ENCODE data around the gene RUNX3. TPM values are rescaled to one million over a fixed set of nuclear protein-coding genes. Genes with fewer than 3 reads are reported as not detected.
A peak's percentile ranks its signal among the peaks of the same experiment; 100 is the strongest.

Gene RUNX3
- total and polyA plus RNA-seq, 4 experiments from 2014 or later: 12.5 to 112 (median 78.0) TPM

GRCh38 chr1:24948079-24948827 is 18.2 kb upstream of the RUNX3 start:
- ChIA-PET CTCF (ENCODE audit: partially characterized antibody) (interaction anchor here (0.8 to 1.5 kb wide), 3 partner anchors 42 to 153 kb away, joined by 3 to 4 read pairs (median 4); no protein-coding TSS in a partner anchor), POLR2A (ENCODE audit: partially characterized antibody) (interaction anchor here (1.0 kb wide), 1 partner anchor 18 kb away, joined by 3 read pairs; the partner anchor contains the start of gene RUNX3)
- no peak overlapping the region for H3K27ac Mint-ChIP-seq
- Histone ChIP-seq H3K27me3 (ENCODE audit: insufficient read depth, low read length) (no peaks in the 10 kb centered on the region), H3K4me1 (ENCODE audit: insufficient read depth, low read length) (peaks cover 19% of the 10 kb centered on the region), H3K36me3 (ENCODE audit: insufficient read depth, low read length) (no peaks in the 10 kb centered on the region), H3K9me3 (ENCODE audit: control insufficient read depth in 1 of 2, low read length in 2 of 2) (no peaks in the 10 kb centered on the region), H3K27ac (ENCODE audit: low read depth, low read length) (no peak overlapping the region), H3K4me3 (ENCODE audit: low read length in 2 of 2) (no peak overlapping the region)
- no peaks in the 10 kb centered on the region for H3K9me3 Mint-ChIP-seq
- intact Hi-C loops (cut with micrococcal nuclease): no loop called here
- H3K4me3 Mint-ChIP-seq: no peak overlapping the region
- DNase-seq: no peak
- H3K4me1 Mint-ChIP-seq: peaks cover 13 to 27% (median 19%) of the 10 kb centered on the region in 4 donors
- no peaks in the 10 kb centered on the region for H3K27me3 Mint-ChIP-seq
- no peaks in the 10 kb centered on the region for H3K36me3 Mint-ChIP-seq

- H3K27me3 Mint-ChIP-seq: no peaks in the 10 kb centered on the region
- H3K36me3 Mint-ChIP-seq: no peaks in the 10 kb centered on the region
- Histone ChIP-seq H3K9me3 (ENCODE audit: control insufficient read depth in 1 of 2, low read length in 2 of 2) (no peaks in the 10 kb centered on the region), H3K4me3 (ENCODE audit: low read length in 2 of 2) (no peak overlapping the region), H3K4me1 (ENCODE audit: insufficient read depth, low read length) (peaks cover 8% of the 10 kb centered on the region), H3K27ac (ENCODE audit: low read depth, low read length) (no peak overlapping the region), H3K27me3 (ENCODE audit: insufficient read depth, low read length) (no peaks in the 10 kb centered on the region), H3K36me3 (ENCODE audit: insufficient read depth, low read length) (no peaks in the 10 kb centered on the region)
- DNase-seq: no peak
- H3K4me3 Mint-ChIP-seq: no peak overlapping the region
- CTCF ChIA-PET (ENCODE audit: partially characterized antibody): interaction anchor here (1.3 to 1.8 kb wide), 3 partner anchors 25 to 154 kb away, joined by 3 to 5 read pairs (median 4); no protein-coding TSS in a partner anchor
- peaks cover 7 to 15% (median 10%) of the 10 kb centered on the region in 4 donors for H3K4me1 Mint-ChIP-seq
- no peaks in the 10 kb centered on the region for H3K9me3 Mint-ChIP-seq
- H3K27ac Mint-ChIP-seq: peak overlapping the region in 3 of 7 donors; percentile 46 to 79 (median 61)
- intact Hi-C loops (cut with micrococcal nuclease): no loop called here
- POLR2A ChIA-PET (ENCODE audit: partially characterized antibody): no interaction called here
Observed at GRCh38 chr1:24946861-24947658, 17.0 kb upstream of the RUNX3 start.

- Mint-ChIP-seq H3K4me3 (no peak overlapping the region), H3K27me3 (no peaks in the 10 kb centered on the region), H3K36me3 (no peaks in the 10 kb centered on the region), H3K4me1 (peaks cover 2 to 5% (median 4%) of the 10 kb centered on the region in 4 donors), H3K9me3 (no peaks in the 10 kb centered on the region), H3K27ac (peak overlapping the region in 1 of 7 donors; percentile 62)
- intact Hi-C loops (cut with micrococcal nuclease): no loop called here
- Histone ChIP-seq H3K9me3 (ENCODE audit: control insufficient read depth in 1 of 2, low read length in 2 of 2) (no peaks in the 10 kb centered on the region), H3K27ac (ENCODE audit: low read depth, low read length) (no peak overlapping the region), H3K4me3 (ENCODE audit: low read length in 2 of 2) (no peak overlapping the region), H3K27me3 (ENCODE audit: insufficient read depth, low read length) (no peaks in the 10 kb centered on the region), H3K4me1 (ENCODE audit: insufficient read depth, low read length) (no peaks in the 10 kb centered on the region), H3K36me3 (ENCODE audit: insufficient read depth, low read length) (no peaks in the 10 kb centered on the region)
- ChIA-PET POLR2A (ENCODE audit: partially characterized antibody) (interaction anchor here (1.0 kb wide), 1 partner anchor 16 kb away, joined by 3 read pairs; the partner anchor contains the start of gene RUNX3), CTCF (ENCODE audit: partially characterized antibody) (interaction anchor here (1.2 to 1.8 kb wide), 2 partner anchors 88 to 91 kb away, joined by 4 to 5 read pairs; no protein-coding TSS in a partner anchor)
- no peak for DNase-seq
Observed at GRCh38 chr1:24945354-24946326, 15.6 kb upstream of the RUNX3 start.

- CTCF ChIA-PET (ENCODE audit: partially characterized antibody): interaction anchor here (1.2 kb wide), 1 partner anchor 92 kb away, joined by 4 read pairs; no protein-coding TSS in a partner anchor
- Mint-ChIP-seq H3K4me1 (peaks cover 1 to 10% (median 3%) of the 10 kb centered on the region in 4 donors), H3K9me3 (no peaks in the 10 kb centered on the region), H3K27me3 (no peaks in the 10 kb centered on the region), H3K27ac (peak overlapping the region in 6 of 7 donors; percentile 24 to 74 (median 61)), H3K4me3 (no peak overlapping the region), H3K36me3 (no peaks in the 10 kb centered on the region)
- no peaks in the 10 kb centered on the region for H3K9me3 ChIP-seq (ENCODE audit: control insufficient read depth in 1 of 2, low read length in 2 of 2)
- no peak overlapping the region for H3K27ac ChIP-seq (ENCODE audit: low read depth, low read length)
- no peaks in the 10 kb centered on the region for H3K4me1 ChIP-seq (ENCODE audit: insufficient read depth, low read length)
- DNase-seq: no peak
- no peak overlapping the region for H3K4me3 ChIP-seq (ENCODE audit: low read length in 2 of 2)
- no peaks in the 10 kb centered on the region for H3K36me3 ChIP-seq (ENCODE audit: insufficient read depth, low read length)
- intact Hi-C loops (cut with micrococcal nuclease): no loop called here
- H3K27me3 ChIP-seq (ENCODE audit: insufficient read depth, low read length): no peaks in the 10 kb centered on the region
- POLR2A ChIA-PET (ENCODE audit: partially characterized antibody): interaction anchor here (1.0 kb wide), 1 partner anchor 15 kb away, joined by 3 read pairs; the partner anchor contains the start of gene RUNX3
Observed at GRCh38 chr1:24944318-24944717, 14.2 kb upstream of the RUNX3 start.

- H3K36me3 Mint-ChIP-seq: peaks cover 0 to 1% of the 10 kb centered on the region in 2 donors
- POLR2A ChIA-PET (ENCODE audit: partially characterized antibody): interaction anchor here (1.0 to 2.0 kb wide), 2 partner anchors 13 kb away, joined by 3 to 10 read pairs; partner anchors contain the start of gene RUNX3
- no peaks in the 10 kb centered on the region for H3K27me3 ChIP-seq (ENCODE audit: insufficient read depth, low read length)
- no peaks in the 10 kb centered on the region for H3K27me3 Mint-ChIP-seq
- no peaks in the 10 kb centered on the region for H3K36me3 ChIP-seq (ENCODE audit: insufficient read depth, low read length)
- intact Hi-C loops (cut with micrococcal nuclease): no loop called here
- H3K4me3 ChIP-seq (ENCODE audit: low read length in 2 of 2): no peak overlapping the region
- CTCF ChIA-PET (ENCODE audit: partially characterized antibody): no interaction called here
- H3K4me1 Mint-ChIP-seq: peaks cover 1 to 9% (median 3%) of the 10 kb centered on the region in 4 donors
- no peaks in the 10 kb centered on the region for H3K4me1 ChIP-seq (ENCODE audit: insufficient read depth, low read length)
- H3K27ac Mint-ChIP-seq: no peak overlapping the region
- no peaks in the 10 kb centered on the region for H3K9me3 ChIP-seq (ENCODE audit: control insufficient read depth in 1 of 2, low read length in 2 of 2)
- no peak overlapping the region for H3K27ac ChIP-seq (ENCODE audit: low read depth, low read length)
- DNase-seq: no peak
- peaks cover 0 to under 1% (median 0%) of the 10 kb centered on the region in 8 donors for H3K9me3 Mint-ChIP-seq
- H3K4me3 Mint-ChIP-seq: no peak overlapping the region
Observed at GRCh38 chr1:24942789-24943188, 12.7 kb upstream of the RUNX3 start.

- DNase-seq: no peak
- Histone ChIP-seq H3K36me3 (ENCODE audit: insufficient read depth, low read length) (no peaks in the 10 kb centered on the region), H3K27ac (ENCODE audit: low read depth, low read length) (no peak overlapping the region), H3K27me3 (ENCODE audit: insufficient read depth, low read length) (no peaks in the 10 kb centered on the region), H3K9me3 (ENCODE audit: control insufficient read depth in 1 of 2, low read length in 2 of 2) (no peaks in the 10 kb centered on the region), H3K4me3 (ENCODE audit: low read length in 2 of 2) (no peak overlapping the region), H3K4me1 (ENCODE audit: insufficient read depth, low read length) (no peaks in the 10 kb centered on the region)
- peak overlapping the region in 1 of 7 donors; percentile 55 for H3K27ac Mint-ChIP-seq
- ChIA-PET CTCF (ENCODE audit: partially characterized antibody) (interaction anchor here (1.2 to 1.8 kb wide), 6 partner anchors 9 to 114 kb away, joined by 3 to 8 read pairs (median 4); no protein-coding TSS in a partner anchor), POLR2A (ENCODE audit: partially characterized antibody) (interaction anchor here (0.8 to 2.0 kb wide), 5 partner anchors 11 to 24 kb away, joined by 3 to 10 read pairs (median 3); partner anchors contain the start of gene RUNX3)
- peaks cover 1 to 10% (median 3%) of the 10 kb centered on the region in 4 donors for H3K4me1 Mint-ChIP-seq
- peaks cover 0 to 2% of the 10 kb centered on the region in 2 donors for H3K36me3 Mint-ChIP-seq
- no peaks in the 10 kb centered on the region for H3K27me3 Mint-ChIP-seq
- H3K9me3 Mint-ChIP-seq: peaks cover 0 to 1% (median 0%) of the 10 kb centered on the region in 8 donors
- no peak overlapping the region for H3K4me3 Mint-ChIP-seq
- intact Hi-C loops (cut with micrococcal nuclease): no loop called here
Observed at GRCh38 chr1:24941564-24941963, 11.5 kb upstream of the RUNX3 start.

Data from CD4-positive, alpha-beta memory T cell (primary cell).